Activated CD4-positive, alpha-beta T cell treated with anti-CD3 and anti-CD28 coated beads, Interleukin-2, amount 50 U/mL, for 16 hours (primary cell): ENCODE measurements around the gene LYZL1.
"Not testable (repeated sequence)": the region's sequence is repeated elsewhere in the genome, so short reads cannot be mapped to it uniquely, and the experiment has no call there.

Experiments used
- DNase-seq: peaks from one replicate; pipeline ENCODE4 v3.0.0-alpha.2; 2020

The LYZL1 gene

GRCh38 chr10:29310463-29310862 lies 21.6 kb downstream of the LYZL1 start:
- DNase-seq, result not testable (repeated sequence)

DNA sequence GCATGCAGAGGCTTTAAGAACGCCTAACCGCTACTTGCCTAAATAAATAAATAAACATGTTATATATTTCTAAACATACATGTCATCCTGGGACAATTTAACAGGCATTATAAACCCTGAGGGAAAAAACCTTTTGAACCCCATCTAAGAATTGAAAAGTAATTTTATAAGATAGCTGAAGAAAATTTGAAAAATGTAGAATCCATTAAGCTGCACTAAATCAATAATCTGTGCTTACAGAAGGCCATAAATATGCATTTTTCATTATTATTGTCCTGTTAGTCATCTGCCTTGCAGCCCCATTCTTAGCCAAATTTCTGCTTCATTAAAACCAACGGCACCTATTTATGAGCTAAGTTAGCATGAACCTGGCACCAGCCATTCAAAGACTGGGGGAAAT lies 24.2 kb downstream of the LYZL1 start:
- DNase-seq, result no peak

GRCh38 chr10:29314726-29315125 lies 25.9 kb downstream of the LYZL1 start:
- no peak for DNase-seq

DNA sequence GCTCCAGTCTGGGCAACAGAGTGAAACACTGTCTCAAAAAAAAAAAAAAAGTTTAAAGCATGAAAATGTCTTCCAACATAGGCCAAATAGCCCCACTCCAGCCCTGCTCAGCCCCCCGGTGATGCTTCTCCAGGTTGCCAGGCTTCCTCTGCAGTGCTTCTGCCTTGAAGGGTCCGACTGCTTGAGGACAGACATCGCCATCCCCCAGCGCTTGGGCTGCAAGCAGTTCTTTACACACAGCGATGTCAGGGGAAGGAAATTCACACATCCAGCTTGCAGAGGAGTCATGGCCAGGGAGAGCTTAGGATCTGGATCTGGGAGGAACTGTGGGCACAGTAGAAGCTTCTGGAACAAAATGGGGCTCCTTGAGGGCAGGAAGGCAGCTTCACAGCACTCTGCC lies 26.9 kb downstream of the LYZL1 start:
- DNase-seq, result no peak

DNA sequence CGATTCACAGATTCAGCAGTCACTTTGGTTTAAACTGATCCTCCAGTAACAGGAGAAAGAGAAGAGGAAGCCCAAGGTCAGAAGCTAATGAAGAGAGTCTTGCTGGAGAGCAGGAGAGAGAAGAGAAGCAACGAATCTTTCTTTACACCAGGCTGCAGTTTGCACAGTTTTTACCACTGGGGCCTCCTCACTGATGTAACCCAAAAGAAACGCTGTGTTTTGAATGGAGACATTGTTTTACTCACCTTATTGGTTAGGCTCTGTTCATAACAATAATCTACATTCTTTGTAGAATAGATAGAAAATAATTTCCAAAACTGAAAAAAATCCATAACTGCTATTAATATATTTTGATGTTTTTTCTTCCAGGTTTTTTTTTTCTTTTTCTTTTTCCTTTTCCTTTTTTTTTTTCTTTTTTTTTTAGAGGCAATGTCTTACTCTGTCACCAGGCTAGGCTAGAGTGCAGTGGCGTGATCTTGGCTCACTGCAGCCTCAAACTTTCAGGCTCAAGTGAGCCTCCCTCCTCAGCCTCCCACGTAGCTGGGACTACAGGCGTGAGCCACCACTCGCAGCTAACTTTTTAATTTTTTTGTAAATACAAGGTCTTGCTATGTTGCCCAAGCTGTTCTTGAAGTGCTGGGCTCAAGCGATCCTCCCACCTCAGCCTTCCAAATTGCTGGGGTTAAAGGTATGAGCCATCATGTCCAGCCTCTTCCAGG lies 27.6 kb downstream of the LYZL1 start:
- no peak for DNase-seq

DNA sequence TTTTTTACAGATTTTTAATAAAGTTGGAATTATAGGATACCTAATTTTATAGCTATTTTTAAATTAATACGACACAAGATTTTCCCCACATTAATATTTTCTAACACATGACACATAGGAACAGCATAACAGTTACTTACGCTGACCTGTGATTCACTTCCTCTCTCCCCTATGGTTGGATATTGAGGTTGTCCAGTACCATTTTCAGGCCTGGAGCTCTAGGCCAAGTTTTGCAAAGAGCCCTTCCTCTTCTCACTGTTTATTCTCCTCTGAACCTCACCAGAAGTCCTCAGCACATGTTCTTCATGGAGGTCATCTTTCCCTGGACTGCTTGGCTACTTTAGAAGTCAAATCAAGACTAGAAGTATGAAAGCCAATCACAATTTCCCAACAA lies 28.2 kb downstream of the LYZL1 start:
- DNase-seq, result no peak

- no peak for DNase-seq
These were observed 28.7 kb downstream of the LYZL1 start for GRCh38 chr10:29317423-29318021.

DNA sequence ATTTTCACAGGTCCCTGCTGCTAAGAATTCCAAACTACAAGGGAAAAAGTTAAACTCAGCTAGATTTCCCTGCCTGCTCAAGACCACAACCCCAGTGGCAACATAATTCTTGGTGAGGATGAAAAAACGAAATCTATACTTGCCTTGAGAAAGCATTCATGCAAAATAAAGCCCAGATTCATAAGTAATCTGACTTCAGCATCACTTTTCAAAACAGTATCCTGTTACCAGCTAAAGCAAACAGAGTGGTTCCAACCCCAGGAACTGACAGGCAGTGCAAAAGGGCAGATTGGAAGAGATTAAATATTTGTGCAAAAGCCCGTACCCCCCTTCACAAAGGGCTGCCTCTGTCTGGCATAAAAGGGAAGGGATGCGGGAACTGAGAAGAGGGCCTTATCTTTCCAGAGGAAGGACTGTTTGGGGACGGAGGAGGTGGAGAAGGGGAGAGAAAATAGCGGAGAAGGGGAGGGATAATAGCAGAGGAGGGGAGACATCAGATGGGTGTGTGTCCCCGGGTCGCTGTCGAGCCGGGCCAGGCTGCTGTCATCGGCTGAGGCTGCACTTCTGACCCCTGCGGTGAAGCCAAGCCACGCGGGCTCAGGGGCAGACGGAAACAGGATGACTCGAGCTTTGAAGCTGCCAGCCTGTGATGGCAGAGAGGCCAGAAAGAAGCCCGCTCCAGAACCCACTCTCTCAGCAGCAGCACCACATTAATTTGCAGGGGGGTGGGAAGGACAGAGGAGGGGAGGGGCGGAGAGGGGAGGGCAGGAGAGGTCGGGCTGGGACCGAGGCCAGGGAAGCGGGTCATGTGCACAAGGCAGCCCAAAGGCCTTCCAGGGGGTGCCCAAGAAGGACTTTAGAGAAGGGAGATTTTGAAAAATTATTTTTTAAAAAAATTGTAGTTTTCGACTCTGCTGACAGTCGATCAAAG lies 29.5 kb downstream of the LYZL1 start:
- not testable (repeated sequence) for DNase-seq

DNA sequence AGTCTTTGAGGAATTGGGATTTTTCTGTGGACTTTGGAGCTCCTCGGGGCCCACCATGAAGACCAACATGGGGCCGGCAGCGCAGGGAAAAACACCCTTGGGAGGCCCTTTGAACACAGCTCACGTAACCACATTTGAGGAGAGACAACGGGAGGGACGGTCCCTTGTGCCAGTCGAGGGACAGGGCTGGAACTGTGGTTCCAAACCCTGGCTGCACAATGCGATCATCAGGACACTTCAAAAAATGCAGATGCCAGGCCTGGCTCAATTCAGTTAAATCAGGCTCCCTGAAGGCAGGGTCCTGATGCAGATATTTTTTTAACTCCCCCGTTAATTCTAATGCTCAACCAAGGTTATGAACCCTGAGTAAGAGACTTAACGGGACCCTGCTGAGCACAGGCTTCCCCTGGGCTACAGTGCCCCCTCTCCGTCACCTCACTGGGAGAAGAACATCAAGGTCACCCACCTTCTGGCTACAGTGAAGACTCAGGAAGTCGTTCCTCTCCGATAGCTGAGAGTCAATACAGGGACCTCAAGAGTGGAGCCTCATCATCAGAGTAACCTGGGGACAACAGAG lies 30.4 kb downstream of the LYZL1 start:
- DNase-seq, result no peak

GRCh38 chr10:29320680-29321121 lies 31.8 kb downstream of the LYZL1 start:
- DNase-seq, result not testable (repeated sequence)

- no peak for DNase-seq
These were observed 32.8 kb downstream of the LYZL1 start for GRCh38 chr10:29321656-29322055.

GRCh38 chr10:29322918-29323317 lies 34.0 kb downstream of the LYZL1 start:
- no peak for DNase-seq

- DNase-seq, result no peak
These were observed 34.5 kb downstream of the LYZL1 start for GRCh38 chr10:29323367-29323766.

DNA sequence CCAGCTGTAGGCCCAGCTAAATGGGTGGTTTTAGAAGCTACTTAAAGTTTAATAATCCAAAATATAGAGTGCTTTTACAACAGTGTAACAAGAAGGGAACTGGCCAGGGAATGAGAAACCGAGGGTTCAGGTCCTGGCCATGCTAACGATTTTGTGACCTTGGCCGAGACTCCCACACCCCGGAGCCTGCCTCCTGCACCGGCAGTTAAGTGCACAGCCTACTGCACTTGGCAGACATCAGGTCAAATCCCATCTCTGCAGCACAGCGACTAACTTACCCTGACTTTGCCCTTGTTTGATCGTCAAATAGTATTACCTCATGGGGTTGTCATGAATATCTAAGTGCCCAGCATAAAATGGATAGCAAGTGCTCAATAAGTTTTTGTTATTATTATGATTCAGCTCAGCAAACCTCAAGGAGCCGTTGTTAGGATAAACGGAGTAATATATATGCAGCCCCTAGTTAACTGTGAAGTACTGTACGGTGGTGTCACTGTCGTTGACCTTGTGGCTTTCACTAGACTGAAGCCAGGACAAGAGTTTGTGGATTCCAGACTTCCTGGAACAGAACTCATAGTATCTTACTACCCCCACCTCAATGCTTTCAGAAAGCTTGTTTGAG lies 35.5 kb downstream of the LYZL1 start:
- no peak for DNase-seq

GRCh38 chr10:29326299-29326698 lies 37.4 kb downstream of the LYZL1 start:
- no peak for DNase-seq

DNA sequence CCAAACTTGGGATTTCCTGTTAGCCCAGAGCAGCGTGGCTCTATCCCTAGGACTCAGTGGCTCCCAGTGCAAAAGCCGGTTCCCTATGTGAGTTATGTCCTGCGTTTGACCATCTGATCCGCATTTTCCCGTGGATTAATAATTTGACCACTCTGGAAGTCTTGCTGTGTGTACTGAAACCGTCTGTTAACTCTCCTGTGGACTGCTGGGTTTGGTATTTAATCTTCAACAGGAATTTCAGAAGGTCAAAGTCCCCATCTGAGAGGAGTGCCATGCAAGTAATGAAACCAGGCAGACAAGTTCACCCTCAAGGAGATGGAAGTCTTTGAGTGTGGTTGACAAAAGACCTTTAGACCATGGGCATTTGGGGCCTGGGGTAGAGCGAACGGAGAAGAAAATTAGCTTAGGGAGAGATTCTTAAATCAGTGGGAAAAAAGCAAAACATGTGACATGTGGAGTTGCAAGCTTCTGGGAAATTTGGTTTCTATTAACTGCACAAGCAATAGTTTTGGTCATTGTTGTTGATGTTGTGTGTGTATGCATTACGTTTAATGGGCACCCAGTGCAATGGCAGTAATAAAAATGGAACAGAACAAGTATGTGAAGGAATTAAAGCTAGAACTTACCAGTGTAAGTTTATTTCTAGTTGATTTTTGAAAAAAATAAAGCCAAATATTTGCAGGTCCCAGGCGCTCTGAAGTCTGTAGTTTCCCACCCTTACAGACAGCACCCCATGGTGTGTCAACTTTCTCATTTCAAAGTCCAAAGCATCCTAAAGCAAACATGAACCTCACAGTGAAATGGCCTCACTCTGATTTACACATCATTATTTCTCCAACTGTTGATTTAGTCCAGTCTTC lies 38.2 kb downstream of the LYZL1 start:
- DNase-seq, result no peak

- no peak for DNase-seq
These were observed 38.9 kb downstream of the LYZL1 start for GRCh38 chr10:29327746-29328102.

DNA sequence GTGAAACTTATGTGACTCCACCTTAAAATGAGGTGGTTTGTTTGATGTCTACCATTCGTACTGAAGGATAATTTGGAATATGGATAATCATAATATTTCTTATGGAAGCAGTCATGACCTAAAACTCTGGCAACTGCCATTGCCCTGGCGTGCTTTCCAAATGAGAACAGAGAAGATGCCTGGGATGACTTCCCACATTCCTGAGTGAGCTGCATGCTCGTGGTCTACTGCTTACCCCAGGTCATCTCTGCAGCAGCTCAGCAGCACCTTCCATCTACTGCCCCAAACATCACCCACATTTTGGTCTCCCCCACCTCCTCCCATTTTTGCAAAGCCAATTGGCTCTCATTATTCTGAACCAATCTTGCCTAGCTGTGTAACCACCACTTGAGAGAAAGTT lies 40.1 kb downstream of the LYZL1 start:
- no peak for DNase-seq

- no peak for DNase-seq
These were observed 40.5 kb downstream of the LYZL1 start for GRCh38 chr10:29329420-29329819.

DNA sequence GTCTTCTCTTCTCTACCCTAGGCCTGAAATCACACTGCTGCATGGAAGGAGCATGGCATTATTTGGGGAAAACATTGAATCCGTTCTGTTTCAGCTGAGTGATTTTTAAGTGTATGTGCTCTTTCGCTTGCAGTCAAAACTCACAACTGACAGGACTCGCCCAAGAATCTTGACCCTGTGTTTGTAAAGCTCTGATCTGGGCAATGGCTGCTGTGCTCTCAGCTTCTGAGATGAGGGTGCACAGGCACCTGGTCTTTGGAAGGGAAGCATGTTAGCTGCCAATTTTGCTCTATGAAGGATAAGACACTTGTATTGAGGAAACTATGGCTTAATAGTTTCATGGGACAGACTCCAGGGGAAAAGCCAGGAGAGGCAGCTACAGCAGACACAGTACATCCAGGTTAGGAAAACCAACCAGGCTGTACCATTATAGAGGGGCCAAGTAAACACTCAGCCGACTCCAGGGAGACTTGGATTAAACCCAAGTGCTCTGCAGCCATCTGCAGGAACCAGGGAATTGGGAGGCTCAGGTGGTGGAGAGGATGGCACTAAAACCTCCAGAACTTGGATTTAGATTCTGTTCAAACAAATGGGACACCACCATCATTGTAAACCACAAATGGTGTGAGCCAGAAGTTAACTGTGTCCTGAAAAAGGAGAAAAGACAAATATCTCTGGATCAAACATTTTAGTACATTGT lies 43.3 kb downstream of the LYZL1 start:
- no peak for DNase-seq

DNA sequence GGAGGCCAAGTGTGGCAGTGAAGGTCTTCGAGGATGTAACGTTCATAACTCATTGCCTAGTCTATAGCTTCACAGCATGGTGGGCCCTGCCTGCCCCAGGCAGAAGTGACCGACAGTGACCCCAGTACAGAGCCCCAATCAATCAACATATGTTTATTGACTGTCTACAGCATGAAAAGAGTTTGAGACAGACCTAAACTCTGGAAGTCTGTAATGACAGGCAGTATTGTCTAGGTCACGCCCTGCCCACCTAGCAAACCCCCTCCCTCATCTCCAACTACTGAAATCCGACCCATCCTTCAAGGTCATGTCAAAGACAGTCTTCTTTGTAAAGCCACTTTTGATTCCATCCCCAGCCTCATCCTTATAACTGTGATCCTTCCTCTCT lies 43.9 kb downstream of the LYZL1 start:
- DNase-seq, result no peak
